Measurements from ENCODE around the gene CORIN.
A peak's percentile ranks its signal among the peaks of the same experiment; 100 is the strongest.
"Not testable (repeated sequence)": the region's sequence is repeated elsewhere in the genome, so short reads cannot be mapped to it uniquely, and the experiment has no call there.

The CORIN gene

GRCh38 chr4:47566969-47567368 is 270.9 kb downstream of the CORIN start:
- DNase-seq (ENCODE audit: low read depth), result no peak

GRCh38 chr4:47566566-47566965 is 271.3 kb downstream of the CORIN start:
- DNase-seq (ENCODE audit: low read depth), result no peak

- peak; percentile 28 for DNase-seq (ENCODE audit: low read depth)
Observed at GRCh38 chr4:47562297-47562696, 275.6 kb downstream of the CORIN start.

GRCh38 chr4:47561331-47561730 is 276.5 kb downstream of the CORIN start:
- DNase-seq (ENCODE audit: low read depth), result no peak

- no peak for DNase-seq (ENCODE audit: low read depth)
Observed at GRCh38 chr4:47560682-47561081, 277.2 kb downstream of the CORIN start.

- no peak for DNase-seq (ENCODE audit: low read depth)
Observed at GRCh38 chr4:47557255-47557654, 280.6 kb downstream of the CORIN start.

- not testable (repeated sequence) for DNase-seq (ENCODE audit: low read depth)
Observed at GRCh38 chr4:47555920-47556319, 281.9 kb downstream of the CORIN start.

- DNase-seq (ENCODE audit: low read depth), result peak; percentile 6
Observed at GRCh38 chr4:47553329-47554125, 284.3 kb downstream of the CORIN start.

- peak; percentile 75 for DNase-seq (ENCODE audit: low read depth)
Observed at GRCh38 chr4:47551682-47552081, 286.2 kb downstream of the CORIN start.

GRCh38 chr4:47550899-47551548 is 286.8 kb downstream of the CORIN start:
- DNase-seq (ENCODE audit: low read depth), result no peak

- DNase-seq (ENCODE audit: low read depth), result not testable (repeated sequence)
Observed at GRCh38 chr4:47550357-47550756, 287.5 kb downstream of the CORIN start.

All from ELR (cell line).